H1 (cell line): ENCODE measurements around the gene SERINC5. TPM values are rescaled to one million over a fixed set of nuclear protein-coding genes. Genes with fewer than 3 reads are reported as not detected.

ENCODE experiments used
- CTCF ChIA-PET: fragments of 300-600 bp; sonication (Branson Sonifier 250); formaldehyde crosslinking; loops from one replicate; lab custom pipeline; 2021; ENCODE audit not compliant: partially characterized antibody; lab: Charles Lee
- POLR2A ChIA-PET: fragments of 300-600 bp; sonication (Branson Sonifier 250); formaldehyde crosslinking; loops from one replicate; lab custom pipeline; 2021; ENCODE audit warnings: inconsistent platforms; ENCODE audit not compliant: partially characterized antibody; lab: Charles Lee
- DNase-seq, 2 experiments: peaks; one replicate each; pipeline versions ENCODE4 v3.0.0 to v3.0.0-alpha.2; 2010 to 2022; ENCODE audit warnings: low spot score in 2 of 2, low read depth in 1 of 2, mixed read lengths in 1 of 2
- FAIRE-seq: peaks from 2 replicates; lab custom pipeline; 2011; peaks lifted over from hg19 to GRCh38; lab: Jason Lieb, UNC
- H2AFZ ChIP-seq: 2 replicates; pipeline ENCODE4 v1.8.1; 2012; ENCODE audit warnings: low read length, inconsistent platforms
- H2AK5ac ChIP-seq: 2 replicates; pipeline ENCODE4 v1.6.1; 2013; ENCODE audit warnings: low read depth, low read length
- H2BK120ac ChIP-seq: replicated peaks from 2 replicates; pipeline ENCODE3; 2013; ENCODE audit warnings: low read depth, low read length, inconsistent platforms
- H2BK12ac ChIP-seq: 2 replicates; pipeline ENCODE4 v1.6.1; 2013; ENCODE audit warnings: low read depth, low read length
- H2BK15ac ChIP-seq: 2 replicates; pipeline ENCODE4 v1.6.1; 2013; ENCODE audit warnings: low read length
- H2BK20ac ChIP-seq: 2 replicates; pipeline ENCODE4 v1.6.1; 2013; ENCODE audit warnings: low read length
- H2BK5ac ChIP-seq: 2 replicates; pipeline ENCODE4 v1.6.1; 2013; ENCODE audit warnings: low read depth, low read length
- H3K14ac ChIP-seq: 2 replicates; pipeline ENCODE4 v1.6.1; 2013; ENCODE audit warnings: inconsistent platforms; ENCODE audit not compliant: insufficient read length
- H3K18ac ChIP-seq: 2 replicates; pipeline ENCODE4 v1.6.1; 2013; ENCODE audit warnings: low read length; ENCODE audit errors: extremely low read depth
- H3K23ac ChIP-seq: 2 replicates; pipeline ENCODE4 v1.6.1; 2013; ENCODE audit warnings: inconsistent platforms; ENCODE audit not compliant: insufficient read length
- H3K23me2 ChIP-seq: 2 replicates; pipeline ENCODE4 v1.6.1; 2013; ENCODE audit warnings: low read depth, low read length
- H3K27ac ChIP-seq: 2 replicates; pipeline ENCODE4 v1.6.1; 2011; ENCODE audit warnings: low read depth, low read length, inconsistent platforms
- H3K27me3 ChIP-seq, 4 experiments: replicated peaks in 1 of 4; 1 replicate in 1 of 4; 2 replicates in 3 of 4; pipeline versions ENCODE4 v1.6.1 to v1.8.1; 2011 to 2013; ENCODE audit warnings: low read length in 3 of 4, mild to moderate bottlenecking in 3 of 4, inconsistent platforms in 2 of 4, mixed read lengths in 2 of 4, moderate library complexity in 1 of 4; ENCODE audit not compliant: control insufficient read depth in 3 of 4, insufficient read depth in 3 of 4; ENCODE audit errors: extremely low read depth in 1 of 4
- H3K36me3 ChIP-seq, 4 experiments: 2 replicates each; pipeline versions ENCODE4 v1.6.1 to v1.8.1; 2011 to 2013; ENCODE audit warnings: mild to moderate bottlenecking in 4 of 4, low read length in 3 of 4, moderate library complexity in 2 of 4, control low read depth in 1 of 4, inconsistent platforms in 1 of 4; ENCODE audit not compliant: insufficient read depth in 4 of 4, control insufficient read depth in 2 of 4
- H3K4ac ChIP-seq: replicated peaks from 2 replicates; pipeline ENCODE3; 2013; ENCODE audit warnings: low read length, low read depth, mixed read lengths, inconsistent platforms; ENCODE audit not compliant: insufficient read length
- H3K4me1 ChIP-seq, 4 experiments: replicated peaks in 1 of 4; 1 replicate in 1 of 4; 2 replicates in 3 of 4; pipeline versions ENCODE4 v1.6.1 to v1.8.1; 2011 to 2013; ENCODE audit warnings: low read length in 3 of 4, inconsistent platforms in 2 of 4, mixed read lengths in 1 of 4; ENCODE audit not compliant: insufficient read depth in 4 of 4, control insufficient read depth in 3 of 4
- H3K4me2 ChIP-seq, 2 experiments: 2 replicates each; pipeline versions ENCODE4 v1.6.1 to v1.8.1; 2011 to 2013; ENCODE audit warnings: low read depth in 2 of 2, low read length in 2 of 2, control low read depth in 1 of 2, inconsistent platforms in 1 of 2, mild to moderate bottlenecking in 1 of 2; ENCODE audit not compliant: insufficient read depth in 1 of 2
- H3K4me3 ChIP-seq, 4 experiments: fragments of 200-600, 300-600 bp in 1 of 4; sonication (generic), shearing (Covaris generic), sonication (Bioruptor Twin) in 1 of 4; 2 replicates each; pipeline versions ENCODE4 v1.5.1 to v1.8.1; 2011 to 2016; ENCODE audit warnings: low read length in 4 of 4, low read depth in 3 of 4, control low read depth in 2 of 4, inconsistent platforms in 2 of 4, mild to moderate bottlenecking in 2 of 4, mixed read lengths in 1 of 4, moderate library complexity in 1 of 4; ENCODE audit not compliant: insufficient read depth in 2 of 4; ENCODE audit errors: extremely low read depth in 1 of 4
- H3K56ac ChIP-seq: replicated peaks from 2 replicates; pipeline ENCODE3; 2013; ENCODE audit warnings: low read depth, mild to moderate bottlenecking, mixed read lengths, low read length, inconsistent platforms; ENCODE audit not compliant: insufficient read length
- H3K79me1 ChIP-seq: 2 replicates; pipeline ENCODE4 v1.6.1; 2013; ENCODE audit warnings: low read depth, low read length, control low read depth
- H3K79me2 ChIP-seq, 2 experiments: 2 replicates each; pipeline versions ENCODE4 v1.6.1 to v1.8.1; 2012 to 2013; ENCODE audit warnings: low read length in 2 of 2, mild to moderate bottlenecking in 2 of 2, inconsistent platforms in 1 of 2; ENCODE audit not compliant: insufficient read depth in 2 of 2, control insufficient read depth in 1 of 2
- H3K9ac ChIP-seq, 4 experiments: replicated peaks in 1 of 4; 1 replicate in 1 of 4; 2 replicates in 3 of 4; pipeline versions ENCODE4 v1.6.1 to v1.8.1; 2011 to 2013; ENCODE audit warnings: low read depth in 3 of 4, low read length in 3 of 4, control low read depth in 2 of 4, mild to moderate bottlenecking in 2 of 4, moderate library complexity in 2 of 4, inconsistent platforms in 1 of 4; ENCODE audit errors: extremely low read depth in 1 of 4
- H3K9me3 ChIP-seq, 2 experiments: 2 replicates each; pipeline versions ENCODE4 v1.6.1 to v1.8.1; 2012 to 2013; ENCODE audit warnings: mild to moderate bottlenecking in 2 of 2, moderate library complexity in 2 of 2, control low read depth in 1 of 2, inconsistent platforms in 1 of 2, low read depth in 1 of 2, low read length in 1 of 2, mixed read lengths in 1 of 2; ENCODE audit not compliant: insufficient read depth in 2 of 2
- H4K20me1 ChIP-seq, 2 experiments: replicated peaks in 1 of 2; 2 replicates each; pipeline versions ENCODE3 to v1.8.1; 2011 to 2013; ENCODE audit warnings: inconsistent platforms in 2 of 2, low read length in 2 of 2, mild to moderate bottlenecking in 1 of 2; ENCODE audit not compliant: insufficient read depth in 2 of 2, control insufficient read depth in 1 of 2
- H4K5ac ChIP-seq: 2 replicates; pipeline ENCODE4 v1.6.1; 2013; ENCODE audit warnings: low read length, low read depth, mixed read lengths, inconsistent platforms; ENCODE audit not compliant: insufficient read length
- H4K8ac ChIP-seq: 2 replicates; pipeline ENCODE4 v1.8.0; 2013; ENCODE audit warnings: mild to moderate bottlenecking, moderate library complexity, low read length, inconsistent platforms; ENCODE audit not compliant: insufficient read depth; ENCODE audit errors: extremely low read depth
- H4K91ac ChIP-seq: replicated peaks from 2 replicates; pipeline ENCODE3; 2013; ENCODE audit warnings: low read length, mixed read lengths, inconsistent platforms; ENCODE audit not compliant: insufficient read length
- ATF2 ChIP-seq: IDR thresholded peaks from 2 replicates; pipeline ENCODE4 v1.6.1; 2012; ENCODE audit warnings: low read length, inconsistent platforms
- EP300 ChIP-seq, 2 experiments: IDR thresholded peaks; 1 replicate in 1 of 2; 2 replicates in 1 of 2; pipeline ENCODE4 v1.6.1; 2011 to 2012; ENCODE audit warnings: low read depth in 2 of 2, low read length in 2 of 2, mild to moderate bottlenecking in 2 of 2, borderline replicate concordance in 1 of 2, inconsistent platforms in 1 of 2, moderate library complexity in 1 of 2
- HDAC6 ChIP-seq: IDR thresholded peaks from one replicate; pipeline ENCODE4 v1.7.1; 2012; ENCODE audit warnings: low read depth, mild to moderate bottlenecking, inconsistent platforms, low read length, moderate library complexity
- JUND ChIP-seq: IDR thresholded peaks from 2 replicates; pipeline ENCODE4 v1.6.1; 2011; ENCODE audit warnings: mild to moderate bottlenecking, improper control_type of control experiment, low read length
- POU5F1 ChIP-seq: IDR thresholded peaks from 2 replicates; pipeline ENCODE4 v1.6.1; 2011; ENCODE audit warnings: low read depth, mild to moderate bottlenecking, low read length, moderate library complexity
- RAD21 ChIP-seq, 2 experiments: IDR thresholded peaks in 1 of 2; conservative IDR thresholded peaks in 1 of 2; 2 replicates each; pipeline ENCODE4 v1.6.1; 2011; ENCODE audit warnings: low read depth in 2 of 2, low read length in 2 of 2, improper control_type of control experiment in 1 of 2, inconsistent platforms in 1 of 2, mild to moderate bottlenecking in 1 of 2, moderate library complexity in 1 of 2
- SIX5 ChIP-seq: IDR thresholded peaks from 2 replicates; pipeline ENCODE4 v1.6.1; 2011; ENCODE audit warnings: mild to moderate bottlenecking, low read depth, low read length
- TCF12 ChIP-seq: IDR thresholded peaks from 2 replicates; pipeline ENCODE4 v1.6.1; 2011; ENCODE audit warnings: low read depth, mild to moderate bottlenecking, low read length
- TEAD4 ChIP-seq: IDR thresholded peaks from 2 replicates; pipeline ENCODE4 v1.6.1; 2012; ENCODE audit warnings: low read depth, low read length, inconsistent platforms, mixed read lengths
- polyA plus RNA-seq, 7 experiments: library from polyadenylated mRNA; depleted of rRNA in 3 of 7; stranded (reverse) in 5 of 7; unstranded in 2 of 7; fragments of >200 nt in 5 of 7; fragments of 200-250 nt in 2 of 7; gene quantifications; 1 replicate in 5 of 7; 2 replicates in 1 of 7; 4 replicates in 1 of 7; pipeline versions ENCODE4 v1.2.1 to v1.2.3, GENCODE V29; 2011 to 2013; ENCODE audit warnings: missing spikeins in 2 of 7, mixed read lengths in 2 of 7
- total RNA-seq: library from RNA; stranded (reverse); fragmentation: NEBNext Ultra II Directional; extraction: Animal tissue kit (Norgen Biotek cat#: 25700); gene quantifications from 2 replicates; pipeline ENCODE4 v1.2.1, GENCODE V29; 2021

SERINC5 gene
- total and polyA plus RNA-seq, 2 of the 8 experiments (the other 6 are each of a cell fraction or from before 2014, with no cell fraction given) = 32.2 to 149 TPM

DNA sequence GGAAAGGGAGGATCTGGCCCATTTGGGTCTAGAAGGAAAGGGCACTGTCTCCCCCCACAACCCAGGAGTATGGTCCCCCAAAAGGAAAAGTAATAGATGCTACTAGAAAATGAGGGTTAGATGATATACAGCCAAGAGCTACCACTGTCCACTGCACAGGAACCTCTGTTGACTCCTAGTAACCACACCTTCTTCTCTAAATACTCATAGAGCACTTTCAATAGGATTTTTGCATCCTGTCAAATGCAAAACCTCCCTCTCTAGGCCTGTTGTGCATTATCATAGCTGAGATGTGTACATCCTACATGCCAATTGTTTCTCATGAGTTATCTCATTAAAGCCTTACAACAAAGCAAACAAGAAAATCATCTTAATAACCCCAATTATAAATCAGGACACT, 153.9 kb downstream of the SERINC5 start:
- Histone ChIP-seq H2BK12ac (no peak overlapping the region), H2BK15ac (no peak overlapping the region; the same call in 1 of the 2 replicates), H3K9me3 (no peaks in the 10 kb centered on the region), H2AK5ac (no peak overlapping the region), H4K91ac (no peak overlapping the region), H3K4ac (peak overlapping the region; percentile 63), H3K27me3 (no peaks in the 10 kb centered on the region), H2BK5ac (no peak overlapping the region), H3K4me3 (no peak overlapping the region), H3K14ac (no peak overlapping the region), H4K20me1 (no peaks in the 10 kb centered on the region), H2BK120ac (peak overlapping the region; percentile 5), H3K79me1 (no peaks in the 10 kb centered on the region), H3K4me1 (peaks cover 4 to 11% (median 6%) of the 10 kb centered on the region in 4 experiments), H2BK20ac (no peak overlapping the region; the same call in 1 of the 2 replicates), H3K23me2 (no peaks in the 10 kb centered on the region), H4K8ac (no peak overlapping the region), H3K27ac (no peak overlapping the region), H3K9ac (no peak overlapping the region), H2AFZ (no peak overlapping the region), H3K56ac (no peak overlapping the region), H3K79me2 (no peaks in the 10 kb centered on the region), H3K36me3 (no peaks in the 10 kb centered on the region), H3K4me2 (no peak overlapping the region), H4K5ac (no peak overlapping the region), H3K23ac (no peak overlapping the region), H3K18ac (no peak overlapping the region)
- CTCF ChIA-PET = interaction anchor here (1.8 to 2.6 kb wide), 2 partner anchors 11 to 18 kb away, joined by 5 to 18 read pairs; no protein-coding TSS in a partner anchor
- DNase-seq (no peak), FAIRE-seq (no peak)
- POLR2A ChIA-PET = interaction anchor here (1.2 kb wide), 1 partner anchor 39 kb away, joined by 4 read pairs; no protein-coding TSS in a partner anchor
- TF ChIP-seq POU5F1 (no peak), RAD21 (IDR thresholded peaks at IDR 0.05 in 1 of 2, conservative IDR thresholded peaks at IDR 0.05 in 1 of 2; ENCODE audit: low read depth in 2 of 2, low read length in 2 of 2) (no peak), SIX5 (no peak), JUND (no peak), ATF2 (no peak), EP300 (IDR thresholded peaks at IDR 0.05; ENCODE audit: borderline replicate concordance in 1 of 2, low read depth in 2 of 2, low read length in 2 of 2) (no peak), TEAD4 (no peak), TCF12 (no peak), HDAC6 (no peak)
